Spleen (tissue), 11 donors: ENCODE results near the gene HSDL2. TPM values are rescaled to one million over a fixed set of nuclear protein-coding genes. Genes with fewer than 3 reads are reported as not detected.

Experiments used
- DNase-seq: peaks from one replicate; pipeline ENCODE4 v3.0.0-alpha.2; 2020
- H3K27ac ChIP-seq, 8 donors: fragments of 200-600 bp; sonication (generic) in 7 of 8; 1 replicate in 4 of 8; 2 replicates in 4 of 8; pipeline versions ENCODE4 v1.5.0 to v1.8.0; 2016 to 2021; ENCODE audit warnings: inconsistent platforms in 4 of 8, mild to moderate bottlenecking in 4 of 8, moderate library complexity in 1 of 8
- H3K27me3 ChIP-seq, 7 donors: fragments of 200-600 bp; sonication (generic) in 6 of 7; replicated peaks in 1 of 7; 1 replicate in 4 of 7; 2 replicates in 3 of 7; pipeline versions ENCODE4 v1.5.0 to v1.8.0; 2016 to 2021; ENCODE audit warnings: inconsistent platforms in 3 of 7, mild to moderate bottlenecking in 1 of 7
- H3K36me3 ChIP-seq, 6 donors: fragments of 200-600 bp; sonication (generic) in 5 of 6; 1 replicate in 4 of 6; 2 replicates in 2 of 6; pipeline versions ENCODE4 v1.5.0 to v1.8.0; 2016 to 2021; ENCODE audit warnings: inconsistent platforms in 2 of 6
- H3K4me1 ChIP-seq, 6 donors: fragments of 200-600 bp; sonication (generic) in 5 of 6; 1 replicate in 3 of 6; 2 replicates in 3 of 6; pipeline versions ENCODE4 v1.5.0 to v1.8.0; 2016 to 2021; ENCODE audit warnings: inconsistent platforms in 3 of 6
- H3K4me3 ChIP-seq, 8 donors: fragments of 200-600 bp; sonication (generic) in 7 of 8; 1 replicate in 4 of 8; 2 replicates in 4 of 8; pipeline versions ENCODE4 v1.5.0 to v1.8.0; 2016 to 2021; ENCODE audit warnings: inconsistent platforms in 4 of 8, mild to moderate bottlenecking in 4 of 8, moderate library complexity in 2 of 8
- H3K9me3 ChIP-seq, 8 donors: fragments of 200-600 bp; sonication (generic) in 7 of 8; 1 replicate in 4 of 8; 2 replicates in 4 of 8; pipeline versions ENCODE4 v1.5.0 to v1.8.0; 2016 to 2021; ENCODE audit warnings: inconsistent platforms in 4 of 8
- CTCF ChIP-seq, 11 experiments: fragments of 200-600 bp in 7 of 11; fragments of 450-650 bp in 4 of 11; sonication (generic) in 4 of 11; IDR thresholded peaks in 8 of 11; conservative IDR thresholded peaks in 3 of 11; 1 replicate in 7 of 11; 2 replicates in 4 of 11; pipeline versions ENCODE4 v1.4.0 to v1.8.0; 2016 to 2021; ENCODE audit warnings: antibody characterized with exemption in 11 of 11, inconsistent platforms in 4 of 11, mild to moderate bottlenecking in 1 of 11
- POLR2A ChIP-seq, 3 donors: fragments of 450-650 bp; IDR thresholded peaks; one replicate each; pipeline ENCODE4 v1.5.1; 2017; ENCODE audit warnings: antibody characterized with exemption in 3 of 3, mild to moderate bottlenecking in 1 of 3
- POLR2AphosphoS5 ChIP-seq, 3 donors: sonication (generic); formaldehyde crosslinking; IDR thresholded peaks; one replicate each; pipeline ENCODE4 v1.5.1; 2017; ENCODE audit warnings: antibody characterized with exemption in 3 of 3
- WGBS, 5 donors: extraction: QIAGEN DNeasy Blood & Tissue Kit in 3 of 5; methylation state at CpG; one replicate each; pipeline versions ENCODE4 v1.1.5 to v1.1.7; 2013 to 2018; 5-methylcytosine and 5-hydroxymethylcytosine counted together
- intact Hi-C: fragments of 100-400 bp; cut with DNase I; formaldehyde crosslinking; loops from one replicate; pipeline ENCODE4 v1.15.0; 2023; ENCODE audit warnings: low total_unique reads
- polyA plus RNA-seq, 3 donors: library from polyadenylated mRNA; stranded (reverse); fragments of 200-250 nt; gene quantifications; one replicate each; pipeline ENCODE4 v1.2.1, GENCODE V29; 2013
- total RNA-seq, 7 donors: library from RNA; depleted of rRNA in 3 of 7; stranded (reverse); fragments of >200 nt in 3 of 7; fragmentation: NEBNext Ultra II Directional in 4 of 7; extraction: Animal tissue kit (Norgen Biotek cat#: 25700) in 4 of 7; gene quantifications; one replicate each; pipeline versions ENCODE4 v1.1.0 to v1.2.1, GENCODE V29; 2016 to 2021
- donor health status: healthy with polysubstance abuse.
- donor health status: DM: no; HTN: no; CAD: no; lungs with moderate emphysema.
- donor health status: DM: no; HTN: no; CAD: no.
- donor health status: Bipolar disorder and iron deficiency.
- donor health status: healthy.
- donor health status: DM: no; HTN: no; CAD: no.
- donor health status: DM: yes; HTN: yes; CAD: no.

HSDL2 gene
- total and polyA plus RNA-seq, 10 donors, result 11.2 to 42.6 (median 30.3) TPM

- TF ChIP-seq POLR2AphosphoS5 (IDR thresholded peaks at IDR 0.05) (no peak), CTCF (IDR thresholded peaks at IDR 0.05 in 8 of 11, conservative IDR thresholded peaks at IDR 0.05 in 3 of 11) (peak in 1 of 11 experiments; percentile 19)
- peak overlapping the region; percentile 99 to 100 (median 100) for H3K27ac ChIP-seq
- intact Hi-C loops, result no loop called here
- H3K36me3 ChIP-seq, result no peaks in the 10 kb centered on the region
- H3K9me3 ChIP-seq, result no peaks in the 10 kb centered on the region
- H3K27me3 ChIP-seq, result no peaks in the 10 kb centered on the region
- peaks cover 22 to 64% (median 53%) of the 10 kb centered on the region in 6 donors for H3K4me1 ChIP-seq
- peak overlapping the region; percentile 70 to 95 (median 85) for H3K4me3 ChIP-seq
- no peak for DNase-seq
- WGBS, 5 donors, result 0 to 1% (median 0%) methylated on average over 14 to 19 of the region's 19 CpGs
Observed at GRCh38 chr9:112332674-112332976, 47.3 kb upstream of the HSDL2 start.

GRCh38 chr9:112332977-112333638, 46.8 kb upstream of the HSDL2 start, which contains the start of gene PTBP3:
Gene PTBP3, minus strand, starts transcription at chr9:112333619. Its CDS starts 35,754 bp downstream, at chr9:112297865.
- Histone ChIP-seq H3K36me3 (no peaks in the 10 kb centered on the region), H3K27me3 (no peaks in the 10 kb centered on the region), H3K27ac (peak within 1 kb of the TSS; percentile 99 to 100 (median 100)), H3K4me3 (peak within 1 kb of the TSS; percentile 70 to 95 (median 85)), H3K9me3 (no peaks in the 10 kb centered on the region), H3K4me1 (peaks cover 20 to 59% (median 49%) of the 10 kb centered on the region in 6 donors)
- TF ChIP-seq CTCF (IDR thresholded peaks at IDR 0.05 in 8 of 11, conservative IDR thresholded peaks at IDR 0.05 in 3 of 11), result peak in 5 of 11 experiments; percentile 6 to 45 (median 29)
- peak; percentile 75 to 93 (median 90) for TF ChIP-seq POLR2AphosphoS5 (IDR thresholded peaks at IDR 0.05)
- TF ChIP-seq POLR2A (IDR thresholded peaks at IDR 0.05), result peak; percentile 32 to 62 (median 48)
- 0 to 2% (median 0%) methylated on average over 10 to 89 of the region's 90 CpGs for WGBS, 5 donors
- DNase-seq, result peak; percentile 97
- intact Hi-C loops, result no loop called here

GRCh38 chr9:112333639-112334431, 46.1 kb upstream of the HSDL2 start:
- H3K27ac ChIP-seq, result peak overlapping the region; percentile 99 to 100 (median 100)
- 0 to 1% (median 0%) methylated on average over 28 to 58 of the region's 72 CpGs for WGBS, 5 donors
- no peaks in the 10 kb centered on the region for H3K9me3 ChIP-seq
- H3K27me3 ChIP-seq, result no peaks in the 10 kb centered on the region
- H3K4me1 ChIP-seq, result peaks cover 19 to 52% (median 41%) of the 10 kb centered on the region in 6 donors
- TF ChIP-seq POLR2A (IDR thresholded peaks at IDR 0.05), result no peak
- peak in 1 of 3 donors; percentile 1 for TF ChIP-seq POLR2AphosphoS5 (IDR thresholded peaks at IDR 0.05)
- TF ChIP-seq CTCF (IDR thresholded peaks at IDR 0.05 in 8 of 11, conservative IDR thresholded peaks at IDR 0.05 in 3 of 11), result peak; percentile 24 to 82 (median 65)
- H3K4me3 ChIP-seq, result peak overlapping the region; percentile 70 to 95 (median 85)
- intact Hi-C loops, result no loop called here
- DNase-seq, result peak; percentile 99
- H3K36me3 ChIP-seq, result no peaks in the 10 kb centered on the region

- Histone ChIP-seq H3K27me3 (no peaks in the 10 kb centered on the region), H3K9me3 (no peaks in the 10 kb centered on the region), H3K4me3 (peak overlapping the region; percentile 52 to 95 (median 84)), H3K27ac (peak overlapping the region; percentile 91 to 100 (median 100)), H3K36me3 (no peaks in the 10 kb centered on the region), H3K4me1 (peaks cover 19 to 46% (median 36%) of the 10 kb centered on the region in 6 donors)
- no peak for TF ChIP-seq POLR2A (IDR thresholded peaks at IDR 0.05)
- no peak for TF ChIP-seq POLR2AphosphoS5 (IDR thresholded peaks at IDR 0.05)
- TF ChIP-seq CTCF (IDR thresholded peaks at IDR 0.05 in 8 of 11, conservative IDR thresholded peaks at IDR 0.05 in 3 of 11), result no peak
- intact Hi-C loops, result no loop called here
- no peak for DNase-seq
- 2 to 6% (median 5%) methylated on average over 8 of the region's 8 CpGs for WGBS, 5 donors
Observed at GRCh38 chr9:112334432-112334841, 45.5 kb upstream of the HSDL2 start.
